ENCODE measurements around the gene EIF3J.
"Not testable (repeated sequence)": the region's sequence is repeated elsewhere in the genome, so short reads cannot be mapped to it uniquely, and the experiment has no call there.

The EIF3J gene

DNA sequence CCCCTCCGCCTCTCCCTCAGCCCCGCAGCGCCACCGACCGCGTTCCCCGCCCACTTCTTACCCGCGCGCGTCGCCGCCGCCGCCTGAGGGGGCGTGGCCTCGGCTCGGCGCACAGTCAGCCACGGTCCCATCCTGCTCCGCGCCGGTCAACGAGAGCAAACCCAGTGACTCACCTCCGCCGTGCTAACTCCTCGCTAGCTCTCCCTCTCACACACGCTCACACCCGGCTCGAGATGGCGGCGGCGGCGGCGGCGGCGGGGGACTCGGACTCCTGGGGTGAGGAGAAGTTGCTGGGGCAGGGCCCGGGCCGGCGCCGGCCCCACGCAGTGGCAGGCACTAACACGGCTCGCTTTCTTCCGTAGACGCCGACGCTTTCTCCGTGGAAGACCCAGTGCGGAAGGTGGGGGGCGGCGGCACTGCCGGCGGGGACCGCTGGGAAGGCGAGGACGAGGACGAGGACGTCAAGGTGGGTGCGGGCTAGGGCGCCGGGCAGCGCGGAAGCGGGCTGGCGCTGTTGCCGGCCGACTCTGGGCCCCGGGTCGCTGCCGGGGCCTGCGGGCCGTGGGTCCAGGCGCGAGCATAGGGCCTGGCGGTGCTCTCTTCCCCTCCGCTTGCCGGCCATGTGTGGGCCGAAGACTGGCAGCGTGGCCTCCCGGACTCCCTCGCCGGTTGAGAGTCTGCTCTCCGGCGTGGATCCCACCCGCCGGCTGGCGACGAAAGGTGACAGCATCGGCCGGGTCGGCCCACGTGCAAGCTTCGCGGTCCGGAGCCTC lies at the start of gene EIF3J:
TSS of gene EIF3J (plus strand) at position 186 of the 773 bp plus-strand sequence. CDS start at position 234, 48 bp downstream.
- DNase-seq (ENCODE audit: low read depth, low spot score), result peak; percentile 94

DNA sequence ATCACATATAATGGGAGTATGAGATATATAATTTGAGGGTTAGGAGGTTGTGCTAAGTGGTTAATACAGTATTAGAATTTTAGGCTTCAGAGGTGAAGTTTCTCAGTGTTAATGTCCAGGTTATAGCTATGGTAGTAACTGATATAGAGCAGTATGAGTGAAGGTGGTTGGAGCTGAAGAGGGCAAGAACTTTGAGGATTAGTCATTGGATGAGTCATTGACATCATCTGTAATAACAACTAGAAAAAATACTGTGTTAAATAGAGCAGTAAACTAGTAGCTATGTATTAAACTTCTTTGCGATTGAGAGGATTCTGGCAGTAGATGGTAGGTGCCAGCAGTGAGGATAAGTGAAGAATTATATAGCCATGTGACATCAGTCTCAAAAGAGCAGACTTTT lies 47.5 kb upstream of the EIF3J start:
- peak; percentile 79 for DNase-seq (ENCODE audit: low read depth, low spot score)

- DNase-seq (ENCODE audit: low read depth, low spot score), result no peak
Observed at GRCh38 chr15:44490622-44491021, 46.3 kb upstream of the EIF3J start.

- no peak for DNase-seq (ENCODE audit: low read depth, low spot score)
Observed at GRCh38 chr15:44492040-44492439, 44.9 kb upstream of the EIF3J start.

DNA sequence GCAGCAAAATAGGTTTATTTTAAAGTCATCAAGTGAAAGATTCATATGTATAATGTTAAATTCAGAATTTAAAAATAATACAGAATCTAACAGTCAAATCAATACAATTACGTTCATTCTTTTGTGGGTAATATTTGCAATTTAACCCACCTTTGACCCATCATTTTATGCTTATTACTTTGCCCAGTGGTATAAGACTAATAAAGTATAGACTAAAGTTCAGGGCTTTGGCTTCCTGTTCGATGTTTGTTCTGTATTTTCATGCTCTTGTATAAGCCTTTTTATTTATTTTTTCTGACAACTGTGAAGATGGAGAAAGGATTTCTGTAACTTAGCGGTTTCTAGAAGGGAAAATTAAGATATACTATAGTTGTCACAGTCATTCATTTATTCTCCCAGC lies 44.3 kb upstream of the EIF3J start:
- no peak for DNase-seq (ENCODE audit: low read depth, low spot score)

- no peak for DNase-seq (ENCODE audit: low read depth, low spot score)
Observed at GRCh38 chr15:44495562-44495961, 41.4 kb upstream of the EIF3J start.

DNA sequence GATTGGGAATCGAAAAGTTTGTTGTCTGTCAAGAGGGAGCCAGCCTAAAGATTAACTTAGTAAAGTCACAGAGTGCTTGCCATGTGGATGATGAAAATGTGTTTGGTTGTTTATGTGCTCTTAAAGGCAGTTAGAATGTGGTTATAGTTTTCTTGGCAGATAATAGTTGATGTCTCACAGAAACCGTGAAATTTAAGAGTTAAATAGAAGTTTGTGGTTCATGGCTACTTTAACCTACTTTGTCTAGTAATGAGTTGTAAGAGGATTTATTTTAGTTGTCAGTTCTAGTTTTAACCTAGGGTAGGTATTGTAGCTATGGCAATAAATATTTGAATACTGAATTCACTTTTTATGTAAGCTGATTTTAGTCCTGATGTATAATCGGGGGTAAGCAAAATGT lies 36.4 kb upstream of the EIF3J start:
- no peak for DNase-seq (ENCODE audit: low read depth, low spot score)

- no peak for DNase-seq (ENCODE audit: low read depth, low spot score)
Observed at GRCh38 chr15:44501768-44502366, 35.1 kb upstream of the EIF3J start.

DNA sequence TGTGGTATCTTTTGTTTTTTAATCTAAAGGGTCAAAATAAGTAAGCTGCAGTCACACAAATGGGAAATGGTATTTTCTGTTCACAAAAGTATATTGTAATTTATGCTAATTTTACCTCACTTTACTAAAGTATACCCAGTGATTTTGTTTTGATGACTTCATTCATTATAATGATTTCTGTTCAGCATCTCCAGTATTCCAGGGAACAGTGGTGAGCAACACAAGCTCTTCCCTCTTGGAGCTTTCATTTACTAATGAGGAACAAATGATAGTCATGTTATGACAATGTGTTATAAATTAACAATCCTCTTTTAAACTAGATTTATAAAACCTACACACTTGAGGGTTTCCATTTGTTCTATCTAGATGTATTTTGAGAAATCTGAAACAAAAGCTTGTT lies 20.5 kb upstream of the EIF3J start:
- no peak for DNase-seq (ENCODE audit: low read depth, low spot score)

GRCh38 chr15:44519537-44519936 lies 17.4 kb upstream of the EIF3J start:
- DNase-seq (ENCODE audit: low read depth, low spot score), result no peak

DNA sequence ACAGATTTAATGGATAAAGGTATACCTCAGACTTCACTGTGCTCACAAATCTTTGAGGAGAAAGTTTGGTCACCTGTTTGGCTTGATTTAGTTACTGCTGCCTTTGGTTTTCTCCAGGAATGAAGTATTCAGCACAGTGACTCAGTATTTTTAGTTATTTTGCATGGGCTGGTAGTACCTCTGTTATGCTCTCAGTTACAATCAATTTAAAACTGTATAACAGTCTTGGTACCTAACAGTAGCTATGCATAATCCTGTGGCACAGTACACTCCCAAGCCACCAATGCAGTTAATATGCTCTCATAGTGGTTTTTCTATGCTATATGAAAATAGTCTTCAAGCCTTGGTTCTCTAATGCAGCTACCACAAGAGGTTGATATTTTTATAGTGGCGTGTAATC lies 11.9 kb upstream of the EIF3J start:
- no peak for DNase-seq (ENCODE audit: low read depth, low spot score)

- DNase-seq (ENCODE audit: low read depth, low spot score), result no peak
Observed at GRCh38 chr15:44527241-44527640, 9.7 kb upstream of the EIF3J start.

GRCh38 chr15:44529864-44530604 lies 6.9 kb upstream of the EIF3J start:
- DNase-seq (ENCODE audit: low read depth, low spot score), result no peak

DNA sequence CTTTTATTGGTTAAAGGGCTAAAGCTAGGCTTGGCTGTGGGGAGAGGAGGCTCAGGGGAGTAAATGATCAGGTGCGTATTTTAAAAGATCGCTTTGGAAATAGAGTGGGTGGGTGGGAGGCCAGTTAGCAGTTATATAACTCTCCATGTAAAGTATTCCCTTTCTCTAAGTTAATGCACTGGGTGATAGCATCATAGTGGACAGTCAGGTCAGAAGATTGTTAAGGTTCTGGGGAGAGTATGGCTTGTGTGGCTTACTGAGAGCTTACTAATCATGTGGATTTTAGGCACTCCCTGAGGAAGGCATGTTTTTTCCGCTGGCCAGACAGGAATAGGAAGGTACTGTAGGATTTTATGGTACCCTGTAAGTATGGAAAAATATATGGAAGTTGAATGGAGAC lies 6.3 kb upstream of the EIF3J start:
- no peak for DNase-seq (ENCODE audit: low read depth, low spot score)

- DNase-seq (ENCODE audit: low read depth, low spot score), result not testable (repeated sequence)
Observed at GRCh38 chr15:44532275-44532674, 4.7 kb upstream of the EIF3J start.

- no peak for DNase-seq (ENCODE audit: low read depth, low spot score)
Observed at GRCh38 chr15:44532689-44533088, 4.3 kb upstream of the EIF3J start.

DNA sequence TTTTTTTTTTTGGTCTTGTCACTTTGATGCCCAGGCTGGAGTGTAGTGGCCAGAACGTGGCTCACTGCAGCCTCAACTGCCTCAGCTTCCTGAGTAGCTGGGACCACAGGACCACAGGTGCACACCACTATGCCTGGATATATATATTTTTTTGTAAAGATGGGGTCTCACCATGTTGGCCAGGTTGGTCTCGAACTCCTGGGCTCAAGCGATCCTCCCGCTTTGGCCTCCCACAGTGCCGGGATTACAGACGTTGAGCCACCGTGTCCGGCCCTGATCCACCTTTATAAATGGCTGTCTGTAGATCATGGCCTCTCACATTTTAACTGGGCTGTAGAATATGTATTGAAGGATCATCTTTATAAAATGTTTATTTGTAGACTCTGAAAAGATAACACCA lies 1.9 kb upstream of the EIF3J start:
- DNase-seq (ENCODE audit: low read depth, low spot score), result no peak

DNA sequence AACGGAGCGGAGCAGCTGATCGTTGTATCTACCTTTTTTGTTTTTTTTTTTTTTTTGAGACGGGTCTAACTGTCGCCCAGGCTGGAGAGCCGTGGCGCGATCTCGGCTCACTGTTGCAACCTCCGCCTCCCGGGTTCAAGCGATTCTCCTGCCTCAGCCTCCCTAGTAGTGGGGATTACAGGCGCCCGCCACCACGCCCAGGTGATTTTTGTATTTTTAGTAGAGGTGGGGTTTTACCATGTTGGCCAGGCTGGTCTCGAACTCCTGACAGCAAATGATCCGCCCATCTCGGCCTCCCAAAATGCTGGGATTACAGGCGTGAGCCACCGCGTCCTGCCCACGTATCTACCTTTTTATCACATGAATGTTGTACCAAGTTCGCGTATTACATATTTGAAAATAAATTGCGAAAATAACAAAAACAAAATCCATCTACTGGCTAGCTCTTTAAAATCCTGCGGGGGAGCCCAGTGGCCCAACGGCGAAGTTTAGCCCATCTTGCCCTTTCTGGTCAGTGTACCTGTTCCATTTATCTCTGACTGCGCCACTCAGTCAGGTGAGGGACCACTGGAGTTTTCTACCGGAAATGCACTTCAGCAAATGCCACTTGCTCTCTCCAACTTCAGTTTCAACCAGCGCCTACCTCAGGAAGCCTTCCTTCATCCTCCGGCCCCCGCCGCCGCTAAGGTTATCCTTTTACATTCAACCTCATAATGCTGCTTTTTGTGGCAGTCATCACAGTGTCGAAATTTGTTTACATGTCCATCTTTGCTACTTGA lies 1.2 kb upstream of the EIF3J start:
- no peak for DNase-seq (ENCODE audit: low read depth, low spot score)

GRCh38 chr15:44536302-44536961 lies 515 bp upstream of the EIF3J start:
- peak; percentile 62 for DNase-seq (ENCODE audit: low read depth, low spot score)

- DNase-seq (ENCODE audit: low read depth, low spot score), result no peak
Observed at GRCh38 chr15:44537735-44538240, 841 bp downstream of the EIF3J start.

DNA sequence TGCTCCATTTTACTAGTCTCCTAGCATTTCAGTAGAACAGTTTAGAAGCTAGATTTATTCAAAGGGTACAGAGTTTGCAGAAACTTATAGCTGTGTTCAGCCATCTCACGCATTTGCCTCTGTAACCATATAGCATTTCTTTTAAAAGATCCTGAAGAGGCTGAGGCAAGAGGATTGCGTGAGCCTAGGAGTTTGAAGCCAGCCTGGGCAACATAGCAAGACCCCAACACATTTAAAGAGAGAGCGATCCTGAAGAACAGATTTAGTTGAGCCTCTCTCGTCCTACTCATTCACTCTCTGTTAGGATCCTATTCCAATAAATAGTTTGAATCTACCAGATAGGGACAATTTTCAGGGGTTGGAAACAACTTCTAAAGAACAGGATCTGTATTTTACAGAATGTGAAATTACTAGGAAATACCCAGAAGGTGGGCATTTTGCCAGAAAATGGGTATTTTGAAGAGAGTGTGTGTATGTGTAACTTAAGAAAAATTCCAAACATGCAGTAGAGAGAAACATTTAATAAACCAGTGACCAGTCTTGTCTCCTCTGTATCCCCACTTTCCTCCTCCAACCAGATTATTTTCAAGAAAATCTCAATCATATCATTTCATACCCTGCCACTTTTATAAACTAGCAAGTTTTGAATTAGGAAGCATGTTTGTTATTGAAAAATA lies 4.5 kb downstream of the EIF3J start:
- DNase-seq (ENCODE audit: low read depth, low spot score), result no peak

Data from brain pericyte (primary cell).